ENCODE data around the gene ASB8.
"Not testable (repeated sequence)": the region's sequence is repeated elsewhere in the genome, so short reads cannot be mapped to it uniquely, and the experiment has no call there.

ASB8 gene

GRCh38 chr12:48142818-48143674, 14.3 kb downstream of the ASB8 start:
- no peak for DNase-seq (ENCODE audit: low read depth)

GRCh38 chr12:48135027-48135426, 22.3 kb downstream of the ASB8 start:
- DNase-seq (ENCODE audit: low read depth): no peak

GRCh38 chr12:48132826-48133225, 24.5 kb downstream of the ASB8 start:
- DNase-seq (ENCODE audit: low read depth): no peak

- DNase-seq (ENCODE audit: low read depth): no peak
Observed at GRCh38 chr12:48131517-48131916, 25.8 kb downstream of the ASB8 start.

GRCh38 chr12:48129376-48129775, 27.9 kb downstream of the ASB8 start:
- DNase-seq (ENCODE audit: low read depth): no peak

- peak; percentile 20 for DNase-seq (ENCODE audit: low read depth)
Observed at GRCh38 chr12:48128800-48129199, 28.5 kb downstream of the ASB8 start.

GRCh38 chr12:48126953-48127630, 30.2 kb downstream of the ASB8 start:
- DNase-seq (ENCODE audit: low read depth): no peak

- DNase-seq (ENCODE audit: low read depth): no peak
Observed at GRCh38 chr12:48125985-48126384, 31.3 kb downstream of the ASB8 start.

GRCh38 chr12:48125542-48125941, 31.8 kb downstream of the ASB8 start:
- DNase-seq (ENCODE audit: low read depth): not testable (repeated sequence)

- no peak for DNase-seq (ENCODE audit: low read depth)
Observed at GRCh38 chr12:48123169-48123568, 34.1 kb downstream of the ASB8 start.

GRCh38 chr12:48122065-48122834, 35.1 kb downstream of the ASB8 start:
- no peak for DNase-seq (ENCODE audit: low read depth)

GRCh38 chr12:48121522-48121921, 35.8 kb downstream of the ASB8 start:
- no peak for DNase-seq (ENCODE audit: low read depth)

- DNase-seq (ENCODE audit: low read depth): no peak
Observed at GRCh38 chr12:48119834-48120195, 37.5 kb downstream of the ASB8 start.

- peak; percentile 95 for DNase-seq (ENCODE audit: low read depth)
Observed at GRCh38 chr12:48119078-48119833, 38.1 kb downstream of the ASB8 start, which contains the start of gene PFKM. Gene PFKM, plus strand, starts transcription at chr12:48119364. Its CDS starts 3,411 bp downstream, at chr12:48122775.

GRCh38 chr12:48118284-48118871, 38.9 kb downstream of the ASB8 start:
- DNase-seq (ENCODE audit: low read depth): no peak

GRCh38 chr12:48115957-48116356, 41.4 kb downstream of the ASB8 start:
- no peak for DNase-seq (ENCODE audit: low read depth)

GRCh38 chr12:48111312-48111693, 46.0 kb downstream of the ASB8 start:
- not testable (repeated sequence) for DNase-seq (ENCODE audit: low read depth)

- no peak for DNase-seq (ENCODE audit: low read depth)
Observed at GRCh38 chr12:48110691-48111311, 46.5 kb downstream of the ASB8 start.

- DNase-seq (ENCODE audit: low read depth): no peak
Observed at GRCh38 chr12:48109424-48109823, 47.9 kb downstream of the ASB8 start.

- DNase-seq (ENCODE audit: low read depth): no peak
Observed at GRCh38 chr12:48106681-48107613, 50.4 kb downstream of the ASB8 start.

Measured in EH (cell line).